B cell (primary cell): Measurements from ENCODE around the gene VPREB1. TPM values are rescaled to one million over a fixed set of nuclear protein-coding genes. Genes with fewer than 3 reads are reported as not detected.

Source experiments
- ATAC-seq: fragments of 200-7000 bp; cut with Tn5 transposase; one replicate; pipeline ENCODE4 v1.10.0; 2021; ENCODE audit warnings: low read depth, mild to moderate bottlenecking, moderate number of reproducible peaks, moderate library complexity
- CTCF ChIA-PET: fragments of 350-600 bp; sonication (Branson Sonifier 250); formaldehyde crosslinking; loops from one replicate; lab custom pipeline; 2021; ENCODE audit warnings: antibody characterized with exemption, inconsistent platforms; lab: Charles Lee
- POLR2A ChIA-PET: fragments of 350-600 bp; sonication (Branson Sonifier 250); formaldehyde crosslinking; loops from one replicate; lab custom pipeline; 2021; ENCODE audit warnings: antibody characterized with exemption; lab: Charles Lee
- DNase-seq: peaks from one replicate; pipeline ENCODE4 v3.0.0; 2013
- H2AFZ ChIP-seq: 2 replicates; pipeline ENCODE4 v1.6.1; 2012; ENCODE audit warnings: mild to moderate bottlenecking, low read depth, low read length; ENCODE audit not compliant: insufficient read depth, poor library complexity, severe bottlenecking
- H3K27ac ChIP-seq, 2 donors: 1 replicate in 1 of 2; 2 replicates in 1 of 2; pipeline ENCODE4 v1.5.1; 2012 to 2013; ENCODE audit warnings: low read length in 2 of 2, mild to moderate bottlenecking in 2 of 2, moderate library complexity in 1 of 2
- H3K27me3 ChIP-seq, 4 experiments: fragments of 200-600 bp in 1 of 4; sonication (generic) in 1 of 4; replicated peaks in 1 of 4; 1 replicate in 2 of 4; 2 replicates in 2 of 4; pipeline versions ENCODE4 v1.6.1 to v1.7.0; 2013 to 2016; ENCODE audit warnings: low read length in 3 of 4, mild to moderate bottlenecking in 2 of 4, mixed read lengths in 1 of 4, moderate library complexity in 1 of 4; ENCODE audit not compliant: insufficient read depth in 4 of 4, control insufficient read depth in 3 of 4; ENCODE audit errors: control extremely low read depth in 1 of 4
- H3K36me3 ChIP-seq, 2 experiments: replicated peaks in 1 of 2; 1 replicate in 1 of 2; 2 replicates in 1 of 2; pipeline versions ENCODE4 v1.6.1 to v1.7.1; 2013; ENCODE audit warnings: low read length in 1 of 2; ENCODE audit not compliant: insufficient read depth in 2 of 2, control insufficient read depth in 1 of 2; ENCODE audit errors: control extremely low read depth in 1 of 2, extremely low read depth in 1 of 2
- H3K4me1 ChIP-seq, 2 donors: fragments of 200-600 bp in 1 of 2; sonication (generic) in 1 of 2; 1 replicate in 1 of 2; 2 replicates in 1 of 2; pipeline versions ENCODE4 v1.5.1 to v1.6.1; 2013 to 2017; ENCODE audit warnings: low read length in 2 of 2; ENCODE audit not compliant: control insufficient read depth in 2 of 2, insufficient read depth in 2 of 2
- H3K4me2 ChIP-seq: replicated peaks from 2 replicates; pipeline ENCODE3; 2012; ENCODE audit warnings: mild to moderate bottlenecking, low read depth, low read length; ENCODE audit not compliant: poor library complexity, severe bottlenecking
- H3K4me3 ChIP-seq, 5 experiments: fragments of 200-600 bp in 1 of 5; sonication (generic) in 1 of 5; 1 replicate in 3 of 5; 2 replicates in 2 of 5; pipeline versions ENCODE4 v1.5.1 to v1.7.0; 2011 to 2016; ENCODE audit warnings: low read length in 4 of 5, mild to moderate bottlenecking in 4 of 5, low read depth in 2 of 5, control low read depth in 1 of 5, moderate library complexity in 1 of 5; ENCODE audit not compliant: insufficient read depth in 1 of 5; ENCODE audit errors: control extremely low read depth in 1 of 5, extremely low read depth in 1 of 5
- H3K79me2 ChIP-seq: fragments of 200-600 bp; sonication (generic); one replicate; pipeline ENCODE4 v1.6.0; 2016; ENCODE audit warnings: low read length; ENCODE audit not compliant: control insufficient read depth, insufficient read depth
- H3K9ac ChIP-seq: fragments of 200-600 bp; sonication (generic); 2 replicates; pipeline ENCODE4 v1.6.1; 2017; ENCODE audit warnings: mild to moderate bottlenecking, low read length, moderate library complexity
- H3K9me3 ChIP-seq, 3 donors: one replicate each; pipeline versions ENCODE4 v1.6.1 to v1.7.1; 2013; ENCODE audit warnings: low read length in 2 of 3; ENCODE audit not compliant: control insufficient read depth in 2 of 3, insufficient read depth in 1 of 3; ENCODE audit errors: control extremely low read depth in 1 of 3
- H4K20me1 ChIP-seq: 2 replicates; pipeline ENCODE4 v1.6.0; 2012; ENCODE audit warnings: mild to moderate bottlenecking, low read length; ENCODE audit not compliant: insufficient read depth, control insufficient read depth, poor library complexity, severe bottlenecking
- H3K27ac Mint-ChIP-seq: one replicate; pipeline ENCODE4 v1.8.0; 2021; ENCODE audit warnings: mixed read lengths
- H3K27me3 Mint-ChIP-seq: one replicate; pipeline ENCODE4 v1.8.0; 2021; ENCODE audit warnings: mixed read lengths
- H3K4me1 Mint-ChIP-seq: one replicate; pipeline ENCODE4 v1.8.0; 2021; ENCODE audit warnings: mixed read lengths
- H3K4me3 Mint-ChIP-seq: one replicate; pipeline ENCODE4 v1.8.0; 2021; ENCODE audit warnings: mixed read lengths
- H3K9me3 Mint-ChIP-seq: one replicate; pipeline ENCODE4 v1.8.0; 2022; ENCODE audit warnings: mixed read lengths; ENCODE audit not compliant: insufficient read depth
- EZH2 ChIP-seq: IDR thresholded peaks from 2 replicates; pipeline ENCODE4 v1.6.1; 2012; ENCODE audit warnings: borderline replicate concordance, low read depth, mild to moderate bottlenecking, moderate library complexity, low read length; ENCODE audit not compliant: insufficient read depth, poor library complexity, severe bottlenecking
- WGBS: methylation state at CpG from one replicate; pipeline ENCODE4 v1.1.5; 2013; ENCODE audit warnings: missing lambda C conversion rate; ENCODE audit not compliant: insufficient coverage; 5-methylcytosine and 5-hydroxymethylcytosine counted together
- intact Hi-C: fragments of 100-400 bp; cut with micrococcal nuclease; formaldehyde crosslinking; loops from one replicate; pipeline ENCODE4 v1.10.0; 2022
- polyA plus RNA-seq: library from polyadenylated mRNA; depleted of rRNA; stranded (reverse); fragments of >200 nt; gene quantifications from 2 replicates; pipeline ENCODE4 v1.2.3, GENCODE V29; 2012
- total RNA-seq, 2 donors: library from RNA; stranded (reverse); fragments of 120-200 nt in 1 of 2; gene quantifications; 1 replicate in 1 of 2; 2 replicates in 1 of 2; pipeline versions ENCODE4 v1.2.3 to v1.2.4, GENCODE V29; 2013 to 2022
- TF ChIP-seq, protein P1 (sequence below): fragments of 200-600 bp; IDR thresholded peaks from one replicate; pipeline ENCODE4 v1.8.0; 2022; ENCODE audit warnings: antibody characterized with exemption, mild to moderate bottlenecking

The VPREB1 gene
- total and polyA plus RNA-seq, 2 donors (not counting 1 experiment from before 2014, with no cell fraction given) = 1.2 TPM; not detected in 1

DNA sequence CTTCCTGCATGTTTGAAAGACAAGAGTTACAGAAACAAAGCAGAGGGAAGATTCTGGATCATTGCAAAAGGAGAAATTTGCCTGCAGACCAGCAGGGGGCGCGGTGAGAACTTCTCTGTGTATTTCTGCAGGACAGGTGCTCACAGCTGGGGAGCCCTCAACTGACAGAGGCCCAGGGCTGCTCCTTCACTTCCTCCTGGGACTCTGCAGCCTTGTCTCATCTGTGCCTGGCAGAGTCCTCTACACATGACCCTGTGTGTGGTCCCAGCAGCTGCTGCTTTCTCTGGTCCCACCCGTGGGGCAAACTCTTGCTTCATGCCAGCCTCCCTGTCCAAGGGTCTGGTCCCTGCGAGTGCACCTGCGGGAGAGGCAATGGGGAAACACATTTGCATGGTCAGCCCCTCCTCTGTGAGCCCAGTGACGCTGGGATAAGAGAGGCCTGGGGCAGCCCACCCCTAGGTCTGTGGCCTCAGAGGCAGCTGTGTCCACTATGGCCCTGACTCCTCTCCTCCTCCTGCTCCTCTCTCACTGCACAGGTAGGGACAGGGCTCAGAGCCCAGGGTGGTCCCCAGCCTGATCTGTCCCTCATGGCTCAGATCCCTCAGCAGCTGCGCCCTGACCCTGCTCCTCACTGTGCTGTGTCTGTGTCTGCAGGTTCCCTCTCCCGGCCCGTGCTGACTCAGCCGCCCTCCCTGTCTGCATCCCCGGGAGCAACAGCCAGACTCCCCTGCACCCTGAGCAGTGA, 43.2 kb upstream of the VPREB1 start:
- WGBS = 24% methylated on average over 11 of the region's 11 CpGs
- Mint-ChIP-seq H3K9me3 (no peaks in the 10 kb centered on the region), H3K4me1 (peaks cover 61% of the 10 kb centered on the region), H3K27me3 (no peaks in the 10 kb centered on the region), H3K4me3 (peak overlapping the region; percentile 59), H3K27ac (peak overlapping the region; percentile 71)
- TF ChIP-seq EZH2 = no peak
- TF ChIP-seq, protein P1, sequence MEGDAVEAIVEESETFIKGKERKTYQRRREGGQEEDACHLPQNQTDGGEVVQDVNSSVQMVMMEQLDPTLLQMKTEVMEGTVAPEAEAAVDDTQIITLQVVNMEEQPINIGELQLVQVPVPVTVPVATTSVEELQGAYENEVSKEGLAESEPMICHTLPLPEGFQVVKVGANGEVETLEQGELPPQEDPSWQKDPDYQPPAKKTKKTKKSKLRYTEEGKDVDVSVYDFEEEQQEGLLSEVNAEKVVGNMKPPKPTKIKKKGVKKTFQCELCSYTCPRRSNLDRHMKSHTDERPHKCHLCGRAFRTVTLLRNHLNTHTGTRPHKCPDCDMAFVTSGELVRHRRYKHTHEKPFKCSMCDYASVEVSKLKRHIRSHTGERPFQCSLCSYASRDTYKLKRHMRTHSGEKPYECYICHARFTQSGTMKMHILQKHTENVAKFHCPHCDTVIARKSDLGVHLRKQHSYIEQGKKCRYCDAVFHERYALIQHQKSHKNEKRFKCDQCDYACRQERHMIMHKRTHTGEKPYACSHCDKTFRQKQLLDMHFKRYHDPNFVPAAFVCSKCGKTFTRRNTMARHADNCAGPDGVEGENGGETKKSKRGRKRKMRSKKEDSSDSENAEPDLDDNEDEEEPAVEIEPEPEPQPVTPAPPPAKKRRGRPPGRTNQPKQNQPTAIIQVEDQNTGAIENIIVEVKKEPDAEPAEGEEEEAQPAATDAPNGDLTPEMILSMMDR = peak; percentile 80
- peak; percentile 72 for ATAC-seq
- no peaks in the 10 kb centered on the region for H3K79me2 ChIP-seq
- H3K4me1 ChIP-seq = peaks cover 58 to 60% of the 10 kb centered on the region in 2 donors
- peak overlapping the region; percentile 67 for H2AFZ ChIP-seq
- ChIA-PET POLR2A (interaction anchor here (0.7 to 1.9 kb wide), 7 partner anchors 34 to 869 kb away, joined by 3 to 5 read pairs (median 3); partner anchors contain the start of gene GNAZ), CTCF (interaction anchor here (0.5 to 6.4 kb wide), 37 partner anchors 6 to 756 kb away, joined by 3 to 111 read pairs (median 5); no protein-coding TSS in a partner anchor)
- no peaks in the 10 kb centered on the region for H4K20me1 ChIP-seq
- no peak overlapping the region for H3K9ac ChIP-seq
- no peaks in the 10 kb centered on the region for H3K36me3 ChIP-seq
- intact Hi-C loops = loop anchor here (10.0 kb wide), 1 partner anchor 383 kb away; no protein-coding TSS in a partner anchor
- H3K27me3 ChIP-seq = no peaks in the 10 kb centered on the region
- no peak overlapping the region for H3K4me3 ChIP-seq
- peak overlapping the region; percentile 37 to 47 for H3K27ac ChIP-seq
- H3K9me3 ChIP-seq = peaks cover 0 to 11% (median 0%) of the 10 kb centered on the region in 3 donors
- peak; percentile 69 for DNase-seq
- peak overlapping the region; percentile 48 for H3K4me2 ChIP-seq
